K562 (cell line): Measurements from ENCODE around the gene UGT1A5. TPM values are rescaled to one million over a fixed set of nuclear protein-coding genes. Genes with fewer than 3 reads are reported as not detected.

Experiments
- ATAC-seq: fragments of 200-7000 bp; cut with Tn5 transposase; 3 replicates; pipeline ENCODE4 v1.9.1; 2020; ENCODE audit warnings: moderate library complexity
- BruUV-seq: library from RNA; stranded (reverse); fragments of 400-500 nt; replicated peaks from 2 replicates; lab custom pipeline; 2021; lab: Mats Ljungman, UMichigan
- CTCF ChIA-PET: fragments of 300-600 bp; formaldehyde crosslinking; extraction: SDS; loops from one replicate; lab custom pipeline; 2021; ENCODE audit warnings: low intra/inter-chr PET ratio; lab: Yijun Ruan, JAX
- POLR2A ChIA-PET: fragments of 300-600, 350-650 bp; sonication (Branson Sonifier 250); formaldehyde crosslinking; extraction: SDS; loops from one replicate; lab custom pipeline; 2021; ENCODE audit warnings: antibody characterized with exemption, inconsistent platforms; lab: Yijun Ruan, JAX
- DNase-seq, 4 experiments: peaks; one replicate each; pipeline versions ENCODE4 v3.0.0 to v3.0.0-alpha.2; 2011 to 2018; ENCODE audit warnings: low spot score in 3 of 4, mixed read lengths in 3 of 4; ENCODE audit errors: extremely low read depth in 1 of 4
- FAIRE-seq: peaks from 2 replicates; lab custom pipeline; 2011; peaks lifted over from hg19 to GRCh38; lab: Jason Lieb, UNC
- H2AFZ ChIP-seq: 2 replicates; pipeline ENCODE4 v1.6.0; 2011; ENCODE audit warnings: low read depth, low read length, control low read depth, inconsistent platforms
- H3K27ac ChIP-seq: fragments of 200-600 bp; 3 replicates; pipeline ENCODE4 v1.8.0; 2011; ENCODE audit warnings: low read depth, mild to moderate bottlenecking, control low read depth, inconsistent platforms, low read length, moderate library complexity, mixed read lengths; ENCODE audit errors: extremely low read depth
- H3K27me3 ChIP-seq, 2 experiments: fragments of 300-600 bp in 1 of 2; 2 replicates in 1 of 2; 3 replicates in 1 of 2; pipeline versions ENCODE4 v1.6.0 to v1.8.0; 2011; ENCODE audit warnings: inconsistent platforms in 2 of 2, low read length in 2 of 2, mild to moderate bottlenecking in 1 of 2, mixed read lengths in 1 of 2, moderate library complexity in 1 of 2; ENCODE audit not compliant: control insufficient read depth in 2 of 2, insufficient read depth in 2 of 2
- H3K36me3 ChIP-seq: fragments of 300-600 bp; 3 replicates; pipeline ENCODE4 v1.8.0; 2011; ENCODE audit warnings: mild to moderate bottlenecking, low read length, inconsistent platforms; ENCODE audit not compliant: control insufficient read depth, insufficient read depth
- H3K4me1 ChIP-seq, 2 experiments: fragments of 200-600 bp in 1 of 2; replicated peaks in 1 of 2; 2 replicates in 1 of 2; 3 replicates in 1 of 2; pipeline versions ENCODE4 v1.5.1 to v1.8.0; 2011; ENCODE audit warnings: inconsistent platforms in 2 of 2, low read length in 2 of 2, mild to moderate bottlenecking in 1 of 2, mixed read lengths in 1 of 2, moderate library complexity in 1 of 2; ENCODE audit not compliant: control insufficient read depth in 2 of 2, insufficient read depth in 2 of 2
- H3K4me2 ChIP-seq: 2 replicates; pipeline ENCODE4 v1.6.1; 2011; ENCODE audit warnings: low read length, control low read depth, inconsistent platforms, mixed read lengths; ENCODE audit not compliant: insufficient read depth
- H3K4me3 ChIP-seq: fragments of 200-600 bp; sonication (generic), shearing (Covaris generic); 2 replicates; pipeline ENCODE4 v1.5.1; 2016; ENCODE audit warnings: control low read depth, inconsistent platforms
- H3K79me2 ChIP-seq: fragments of 200-600 bp; 3 replicates; pipeline ENCODE4 v1.8.0; 2011; ENCODE audit warnings: low read length, inconsistent platforms; ENCODE audit not compliant: control insufficient read depth, insufficient read depth
- H3K9ac ChIP-seq, 2 experiments: 2 replicates each; pipeline versions ENCODE4 v1.6.0 to v1.6.1; 2011; ENCODE audit warnings: low read depth in 2 of 2, low read length in 2 of 2, control low read depth in 1 of 2, inconsistent platforms in 1 of 2, mild to moderate bottlenecking in 1 of 2, mixed read lengths in 1 of 2; ENCODE audit not compliant: insufficient read depth in 1 of 2
- H3K9me1 ChIP-seq: one replicate; pipeline ENCODE4 v1.6.0; 2011; ENCODE audit warnings: inconsistent platforms, mild to moderate bottlenecking, low read length, moderate library complexity; ENCODE audit not compliant: control insufficient read depth, insufficient read depth
- H3K9me3 ChIP-seq: replicated peaks from 2 replicates; pipeline ENCODE4 v1.5.1; 2011; ENCODE audit warnings: low read depth, low read length, inconsistent platforms; ENCODE audit not compliant: control insufficient read depth, insufficient read depth
- H4K20me1 ChIP-seq: replicated peaks from 2 replicates; pipeline ENCODE4 v1.6.1; 2011; ENCODE audit warnings: low read length, inconsistent platforms, mixed read lengths; ENCODE audit not compliant: control insufficient read depth, insufficient read depth
- CXXC5 ChIP-seq: fragments of 250-450 bp; sonication (Bioruptor Pico); IDR thresholded peaks from 2 replicates; pipeline ENCODE4 v1.8.0; 2022; ENCODE audit warnings: inconsistent platforms, mild to moderate bottlenecking, moderate library complexity
- FOXM1 ChIP-seq, 2 experiments: fragments of 450-650 bp in 1 of 2; sonication (generic) in 1 of 2; formaldehyde crosslinking in 1 of 2; IDR thresholded peaks; 2 replicates each; pipeline versions ENCODE4 v1.6.1 to v1.9.0; 2017 to 2022; ENCODE audit warnings: low read depth in 2 of 2, mild to moderate bottlenecking in 2 of 2, missing genetic modification reagents in 1 of 2, moderate library complexity in 1 of 2
- ID3 ChIP-seq, 2 experiments: fragments of 250-450 bp in 1 of 2; fragments of 450-650 bp in 1 of 2; sonication (Bioruptor Pico) in 1 of 2; IDR thresholded peaks; 2 replicates each; pipeline versions ENCODE4 v1.6.1 to v1.8.0; 2016 to 2021; ENCODE audit warnings: mild to moderate bottlenecking in 2 of 2, moderate library complexity in 2 of 2, missing compliant biosample characterization in 1 of 2, missing genetic modification characterization in 1 of 2
- KAT2B ChIP-seq: IDR thresholded peaks from one replicate; pipeline ENCODE4 v1.6.1; 2012; ENCODE audit warnings: low read depth, mild to moderate bottlenecking, control low read depth, inconsistent platforms, low read length, moderate library complexity
- MIER1 ChIP-seq: fragments of 450-650 bp; IDR thresholded peaks from 2 replicates; pipeline ENCODE4 v1.6.1; 2016; ENCODE audit warnings: antibody characterized with exemption, mild to moderate bottlenecking, low read depth
- NFIX ChIP-seq: fragments of 250-450 bp; sonication (Bioruptor Pico); IDR thresholded peaks from 2 replicates; pipeline ENCODE4 v1.4.0; 2020; ENCODE audit warnings: low read depth, mild to moderate bottlenecking, moderate library complexity
- NRF1 ChIP-seq, 2 experiments: fragments of 450-650 bp; IDR thresholded peaks in 1 of 2; conservative IDR thresholded peaks in 1 of 2; 2 replicates each; pipeline ENCODE4 v1.6.1; 2014; ENCODE audit warnings: mild to moderate bottlenecking in 2 of 2
- POLR2A ChIP-seq: fragments of 450-650 bp; conservative IDR thresholded peaks from 2 replicates; pipeline ENCODE4 v1.6.1; 2016
- RBM17 ChIP-seq: fragments of 200-400 bp; formaldehyde crosslinking; IDR thresholded peaks from 2 replicates; pipeline ENCODE4 v1.6.1; 2017; ENCODE audit warnings: low read depth, mild to moderate bottlenecking, low read length, borderline replicate concordance
- ZNF668 ChIP-seq: fragments of 250-450 bp; sonication (Bioruptor Pico); IDR thresholded peaks from 2 replicates; pipeline ENCODE4 v1.8.0; 2022; ENCODE audit warnings: mild to moderate bottlenecking, inconsistent platforms
- WGBS: fragments of 100-300 bp; shearing (Covaris generic); methylation state at CpG from one replicate; pipeline ENCODE4 v1.1.6; 2016; ENCODE audit warnings: low coverage, mixed read lengths; ENCODE audit not compliant: insufficient coverage; ENCODE audit errors: missing lambda C conversion rate; 5-methylcytosine and 5-hydroxymethylcytosine counted together
- in situ Hi-C: fragments of 300-500 bp; cut with MboI; formaldehyde crosslinking; loops from 4 replicates; pipeline ENCODE4 v1.15.0; 2018; ENCODE audit warnings: inconsistent platforms, mixed read lengths
- intact Hi-C: fragments of 100-400 bp; cut with micrococcal nuclease; formaldehyde crosslinking; loops from 2 replicates; pipeline ENCODE4 v1.14.2; 2022
- polyA plus RNA-seq, 8 experiments: library from polyadenylated mRNA; depleted of rRNA in 4 of 8; stranded (reverse) in 5 of 8; unstranded in 3 of 8; fragments of >200 nt; fragmentation: Nextera tagmentation in 2 of 8; fragmentation: Illumina TruSeq in 1 of 8; extraction: Ambion mirVana in 2 of 8; extraction: Trizol in 1 of 8; gene quantifications; 2 replicates each; pipeline versions ENCODE4 v1.2.1 to v1.2.3, GENCODE V29; 2011 to 2014; ENCODE audit warnings: inconsistent platforms in 1 of 8, missing spikeins in 1 of 8
- total RNA-seq, 7 experiments: library from RNA; depleted of rRNA in 6 of 7; stranded (reverse); fragments of >200 nt in 6 of 7; fragmentation: Illumina TruSeq in 2 of 7; extraction: Trizol in 2 of 7; gene quantifications; 2 replicates each; pipeline versions ENCODE4 v1.2.1 to v1.2.3, GENCODE V29; 2011 to 2021; ENCODE audit warnings: low replicate concordance in 1 of 7
- TF ChIP-seq, protein P1 (sequence below): fragments of 450-650 bp; formaldehyde crosslinking; IDR thresholded peaks from 2 replicates; pipeline ENCODE4 v1.4.0; 2020; ENCODE audit warnings: mild to moderate bottlenecking, moderate library complexity
- TF ChIP-seq, protein P2 (sequence below): sonication (generic); formaldehyde crosslinking; IDR thresholded peaks from 2 replicates; pipeline ENCODE4 v1.8.1; 2023; ENCODE audit warnings: mild to moderate bottlenecking, missing genetic modification reagents, moderate library complexity

Gene UGT1A5
- total and polyA plus RNA-seq, 9 of the 15 experiments (the other 6 are each of a cell fraction or from before 2014, with no cell fraction given): not detected

GRCh38 chr2:233791151-233791882 is 78.6 kb downstream of the UGT1A5 start (continued):
- TF ChIP-seq, protein P1, sequence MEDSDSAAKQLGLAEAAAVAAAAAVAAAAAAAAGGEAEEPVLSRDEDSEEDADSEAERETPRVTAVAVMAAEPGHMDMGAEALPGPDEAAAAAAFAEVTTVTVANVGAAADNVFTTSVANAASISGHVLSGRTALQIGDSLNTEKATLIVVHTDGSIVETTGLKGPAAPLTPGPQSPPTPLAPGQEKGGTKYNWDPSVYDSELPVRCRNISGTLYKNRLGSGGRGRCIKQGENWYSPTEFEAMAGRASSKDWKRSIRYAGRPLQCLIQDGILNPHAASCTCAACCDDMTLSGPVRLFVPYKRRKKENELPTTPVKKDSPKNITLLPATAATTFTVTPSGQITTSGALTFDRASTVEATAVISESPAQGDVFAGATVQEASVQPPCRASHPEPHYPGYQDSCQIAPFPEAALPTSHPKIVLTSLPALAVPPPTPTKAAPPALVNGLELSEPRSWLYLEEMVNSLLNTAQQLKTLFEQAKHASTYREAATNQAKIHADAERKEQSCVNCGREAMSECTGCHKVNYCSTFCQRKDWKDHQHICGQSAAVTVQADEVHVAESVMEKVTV (CRISPR knock-in tag): no peak
- TF ChIP-seq CXXC5 (CRISPR knock-in tag): no peak
- TF ChIP-seq POLR2A: no peak
- TF ChIP-seq NRF1 (conservative IDR thresholded peaks at IDR 0.05 in 1 of 2, IDR thresholded peaks at IDR 0.05 in 1 of 2): no peak
- TF ChIP-seq MIER1: no peak

DNA sequence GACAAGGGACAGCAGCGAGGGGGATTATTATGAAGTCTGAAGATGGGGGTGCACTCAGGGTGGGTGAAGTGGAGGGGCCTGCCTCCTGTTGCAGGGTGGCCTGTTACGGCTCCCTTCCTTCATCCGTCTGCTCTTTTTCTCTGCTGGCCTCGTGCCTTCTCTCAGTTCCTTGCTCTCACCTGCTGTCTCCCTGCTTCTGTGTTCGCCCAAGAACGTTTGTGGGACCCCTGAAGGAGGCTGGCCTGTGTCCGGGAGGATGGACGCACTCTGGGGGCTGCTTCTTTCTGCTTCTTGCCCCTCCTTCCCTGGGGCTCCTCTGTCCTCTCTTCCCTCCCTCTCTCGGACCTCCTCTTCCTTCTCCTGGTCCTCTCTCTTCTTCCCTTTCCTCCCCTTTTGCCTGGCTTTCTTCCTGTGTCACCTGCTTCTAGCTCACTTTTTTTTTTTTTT is 79.2 kb downstream of the UGT1A5 start:
- Histone ChIP-seq H3K36me3 (no peaks in the 10 kb centered on the region), H3K4me3 (no peak overlapping the region), H3K27ac (no peak overlapping the region), H4K20me1 (no peaks in the 10 kb centered on the region), H3K9me1 (no peaks in the 10 kb centered on the region), H3K9ac (no peak overlapping the region), H3K4me1 (no peaks in the 10 kb centered on the region; a peak in 1 of 5 replicates), H3K27me3 (peaks cover 0 to 44% of the 10 kb centered on the region in 2 experiments; a peak in 2 of 5 replicates), H3K9me3 (no peaks in the 10 kb centered on the region), H3K79me2 (no peaks in the 10 kb centered on the region), H3K4me2 (no peak overlapping the region), H2AFZ (no peak overlapping the region)
- POLR2A ChIA-PET: interaction anchor here (1.1 kb wide), 1 partner anchor 29 kb away, joined by 4 read pairs; no protein-coding TSS in a partner anchor
- FAIRE-seq (no peak), DNase-seq (no peak), ATAC-seq (no peak)
- WGBS: 0% methylated on average over 2 of the region's 9 CpGs
- in situ Hi-C loops: no loop called here
- no TSS peak for BruUV-seq
- CTCF ChIA-PET: no interaction called here
- intact Hi-C loops: no loop called here
- TF ChIP-seq, protein P2, sequence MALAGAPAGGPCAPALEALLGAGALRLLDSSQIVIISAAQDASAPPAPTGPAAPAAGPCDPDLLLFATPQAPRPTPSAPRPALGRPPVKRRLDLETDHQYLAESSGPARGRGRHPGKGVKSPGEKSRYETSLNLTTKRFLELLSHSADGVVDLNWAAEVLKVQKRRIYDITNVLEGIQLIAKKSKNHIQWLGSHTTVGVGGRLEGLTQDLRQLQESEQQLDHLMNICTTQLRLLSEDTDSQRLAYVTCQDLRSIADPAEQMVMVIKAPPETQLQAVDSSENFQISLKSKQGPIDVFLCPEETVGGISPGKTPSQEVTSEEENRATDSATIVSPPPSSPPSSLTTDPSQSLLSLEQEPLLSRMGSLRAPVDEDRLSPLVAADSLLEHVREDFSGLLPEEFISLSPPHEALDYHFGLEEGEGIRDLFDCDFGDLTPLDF (CRISPR knock-in tag): no peak
- no peak for TF ChIP-seq FOXM1 (IDR thresholded peaks at IDR 0.05; ENCODE audit: low read depth)
- TF ChIP-seq FOXM1 (CRISPR knock-in tag; IDR thresholded peaks at IDR 0.05; ENCODE audit: low read depth): no peak
- TF ChIP-seq RBM17: no peak
- TF ChIP-seq NFIX (CRISPR knock-in tag): no peak
- TF ChIP-seq ID3 (CRISPR knock-in tag; IDR thresholded peaks at IDR 0.05): no peak
- TF ChIP-seq ID3 (tag; IDR thresholded peaks at IDR 0.05): no peak
- no peak for TF ChIP-seq ZNF668 (CRISPR knock-in tag)
- no peak for TF ChIP-seq KAT2B
- TF ChIP-seq, protein P1 (CRISPR knock-in tag): no peak
